ENCODE results near the gene SOAT2.

GRCh38 chr12:53143355-53143754, 40.1 kb downstream of the SOAT2 start:
- TF ChIP-seq CTCF (IDR thresholded peaks at IDR 0.05) (no peak), POLR2A (IDR thresholded peaks at IDR 0.05) (no peak)
